Measurements from ENCODE around the gene UGGT2.
"Not testable (repeated sequence)": the region's sequence is repeated elsewhere in the genome, so short reads cannot be mapped to it uniquely, and the experiment has no call there.

Gene UGGT2

GRCh38 chr13:95793018-95793555 lies 260.1 kb downstream of the UGGT2 start:
- no peak for DNase-seq

DNA sequence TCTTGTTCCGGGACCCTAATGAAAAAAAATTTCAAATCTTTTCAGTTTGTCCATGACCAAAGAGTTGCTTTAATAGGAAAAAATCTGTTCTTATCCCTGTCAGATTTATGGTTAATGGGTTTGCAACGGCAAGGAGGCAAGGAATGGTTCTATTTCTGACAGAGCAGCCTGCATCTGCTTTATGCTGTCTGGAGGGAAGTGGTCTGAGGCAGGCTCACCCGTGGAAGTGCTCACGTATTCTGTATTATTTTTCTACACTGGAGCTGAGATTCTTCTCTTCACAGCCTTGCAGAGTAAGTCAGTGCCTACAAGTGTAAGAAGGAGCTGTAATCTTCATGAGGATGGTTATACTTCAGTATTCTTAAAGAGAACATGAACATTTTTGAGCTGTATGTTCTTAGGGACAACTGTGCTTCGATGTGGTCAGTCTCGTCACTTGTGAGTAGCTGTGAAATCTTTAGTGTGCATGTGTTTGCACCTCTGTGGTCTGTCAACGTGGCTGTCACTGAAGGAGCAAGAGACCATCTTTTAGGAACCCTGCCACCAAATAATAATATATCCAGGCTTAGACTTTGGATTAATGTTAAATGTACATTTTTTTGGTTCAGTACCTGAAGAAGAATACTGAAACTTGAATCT lies 262.0 kb downstream of the UGGT2 start:
- no peak for DNase-seq

GRCh38 chr13:95789315-95789714 lies 263.9 kb downstream of the UGGT2 start:
- not testable (repeated sequence) for DNase-seq

GRCh38 chr13:95788100-95788463 lies 265.1 kb downstream of the UGGT2 start:
- no peak for DNase-seq

- DNase-seq = no peak
These were observed 265.7 kb downstream of the UGGT2 start for GRCh38 chr13:95787356-95788099.

GRCh38 chr13:95784900-95785290 lies 268.3 kb downstream of the UGGT2 start:
- no peak for DNase-seq

GRCh38 chr13:95784161-95784899 lies 268.9 kb downstream of the UGGT2 start:
- DNase-seq = no peak

DNA sequence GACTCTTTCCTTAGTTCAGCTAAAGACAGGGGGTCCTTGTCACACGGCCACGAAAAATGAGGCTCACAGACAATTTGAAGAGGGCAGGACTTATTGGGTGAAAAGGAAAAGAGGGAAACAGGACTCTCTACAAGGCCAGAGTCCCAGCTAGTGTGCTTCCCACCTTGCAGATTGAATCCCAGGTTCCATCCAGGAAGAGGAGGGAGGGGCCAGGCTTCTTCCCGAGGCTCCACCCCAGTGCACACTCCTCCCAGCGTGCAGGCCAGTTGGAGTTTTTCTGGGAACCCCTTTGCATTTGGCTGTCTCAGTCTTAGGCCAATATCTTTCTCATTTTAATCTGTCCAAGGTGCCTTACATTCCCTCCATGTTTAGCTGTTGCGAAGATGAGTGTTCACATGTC lies 269.5 kb downstream of the UGGT2 start:
- DNase-seq = no peak

GRCh38 chr13:95781940-95782339 lies 271.3 kb downstream of the UGGT2 start:
- not testable (repeated sequence) for DNase-seq

DNA sequence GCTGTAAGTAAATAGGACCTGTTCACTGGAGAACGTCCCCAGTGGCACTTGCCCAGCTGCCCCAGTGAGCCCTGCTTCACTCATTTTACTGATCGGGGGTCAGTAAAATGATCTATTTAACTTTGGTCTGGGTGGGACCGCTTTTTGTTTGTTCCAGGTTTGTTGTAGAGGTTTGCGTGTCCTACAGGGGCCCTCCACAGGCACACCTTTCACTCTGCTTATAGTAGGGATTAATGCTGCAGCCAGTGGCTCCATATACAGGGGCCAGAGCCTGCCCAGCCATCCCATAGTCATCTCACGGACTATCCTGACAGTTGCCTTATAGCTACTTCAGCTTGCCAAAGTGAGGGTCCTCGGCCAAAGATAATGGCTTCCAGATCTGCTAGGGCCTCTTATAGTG lies 272.2 kb downstream of the UGGT2 start:
- no peak for DNase-seq

- DNase-seq = no peak
These were observed 273.7 kb downstream of the UGGT2 start for GRCh38 chr13:95779522-95779921.

DNA sequence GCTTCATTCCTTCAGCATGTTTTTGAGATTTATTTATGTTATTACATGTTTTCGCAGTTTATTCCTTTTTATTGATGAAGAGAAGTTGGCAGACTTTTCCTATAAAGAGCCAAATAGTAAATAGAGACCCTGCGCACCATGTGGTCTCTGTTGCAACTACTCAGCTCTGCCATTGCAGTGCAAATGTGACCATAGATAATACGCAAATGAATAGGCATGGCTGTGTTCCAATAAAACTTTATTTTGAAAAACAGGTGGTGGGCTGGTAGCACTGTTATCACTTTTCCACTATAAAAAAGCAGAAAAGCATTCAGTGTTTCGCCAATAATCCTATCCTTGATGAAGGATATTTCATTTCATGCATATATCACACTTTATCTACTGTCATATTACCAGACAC lies 281.3 kb downstream of the UGGT2 start:
- DNase-seq = no peak

DNA sequence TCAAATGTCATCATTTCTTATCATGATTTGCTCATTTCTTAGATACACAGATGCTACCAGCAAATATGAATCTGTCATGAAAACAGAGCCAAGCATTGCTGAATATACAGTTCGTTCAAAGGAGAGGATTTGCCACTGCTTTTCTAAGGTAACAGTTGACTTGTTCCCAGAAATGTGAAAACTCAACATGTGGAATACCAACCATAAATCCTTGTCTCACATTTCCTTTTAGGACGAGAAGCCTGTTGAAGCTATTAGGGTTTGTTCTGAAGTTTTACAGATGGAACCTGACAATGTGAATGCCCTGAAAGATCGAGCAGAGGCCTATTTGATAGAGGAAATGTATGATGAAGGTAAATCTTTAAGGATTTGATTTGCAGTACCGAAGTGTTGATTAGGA lies 289.6 kb downstream of the UGGT2 start:
- DNase-seq = no peak

GRCh38 chr13:95762626-95763025 lies 290.6 kb downstream of the UGGT2 start:
- DNase-seq = not testable (repeated sequence)

DNA sequence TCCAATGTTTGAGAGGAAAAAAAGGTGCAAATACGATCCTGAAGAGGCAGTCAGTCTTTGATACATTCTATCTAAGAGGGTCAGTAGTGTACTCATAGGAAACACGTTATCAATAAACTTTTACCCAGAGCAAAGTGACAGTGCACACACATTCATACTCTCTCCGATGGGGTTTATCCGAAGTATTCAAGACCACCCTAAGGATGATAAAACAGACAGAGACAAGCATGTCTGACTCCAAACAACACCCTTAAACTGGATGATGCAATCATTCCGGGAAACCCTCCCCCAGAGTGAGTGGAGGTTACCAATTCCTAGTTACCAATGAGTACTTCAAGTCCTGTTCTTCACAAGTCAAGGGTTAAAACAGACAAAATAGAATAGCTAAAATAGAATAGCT lies 297.1 kb downstream of the UGGT2 start:
- no peak for DNase-seq

GRCh38 chr13:95754069-95754468 lies 299.1 kb downstream of the UGGT2 start:
- DNase-seq = no peak

DNA sequence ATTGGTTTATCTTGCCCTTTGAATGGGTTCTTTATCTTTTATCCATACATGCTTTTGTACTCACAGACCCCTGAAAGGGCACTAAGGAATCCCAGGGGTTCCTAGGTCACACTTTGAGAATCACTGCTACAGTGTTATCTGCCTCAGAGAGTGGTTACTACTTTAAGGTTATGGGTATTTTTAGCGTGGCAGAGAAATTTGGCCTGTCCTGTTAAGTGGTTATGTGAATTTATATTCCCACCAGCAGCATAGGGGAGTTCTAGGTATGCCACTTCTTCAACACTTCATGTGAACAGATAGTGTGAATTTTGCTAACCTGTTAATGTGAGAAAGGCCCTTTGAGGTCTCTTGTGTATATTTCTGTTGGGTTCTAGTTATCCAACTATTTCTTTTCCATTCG lies 300.5 kb downstream of the UGGT2 start:
- DNase-seq = no peak
